ENCODE results near the gene PRKAG1. TPM values are rescaled to one million over a fixed set of nuclear protein-coding genes. Genes with fewer than 3 reads are reported as not detected.

PRKAG1 gene
- total RNA-seq, 3 donors from 2014 or later: 68.1 to 70.6 (median 68.4) TPM

- peak overlapping the region; percentile 16 for H3K4me3 Mint-ChIP-seq
These were observed 49.3 kb downstream of the PRKAG1 start for GRCh38 chr12:48969160-48969771.

GRCh38 chr12:48968467-48968866, 50.1 kb downstream of the PRKAG1 start:
- H3K27me3 Mint-ChIP-seq (ENCODE audit: low read depth): peaks cover 34% of the 10 kb centered on the region

More at GRCh38 chr12:48969160-48969771, 49.3 kb downstream of the PRKAG1 start:
- H3K9me3 Mint-ChIP-seq: no peaks in the 10 kb centered on the region
- H3K27me3 Mint-ChIP-seq (ENCODE audit: low read depth): peaks cover 41% of the 10 kb centered on the region
- DNase-seq (no peak), ATAC-seq (no peak)
- no peaks in the 10 kb centered on the region for H3K36me3 Mint-ChIP-seq (ENCODE audit: insufficient read depth)
- peaks cover 35% of the 10 kb centered on the region for H3K4me1 Mint-ChIP-seq (ENCODE audit: low read depth)

GRCh38 chr12:48967991-48968390, 50.6 kb downstream of the PRKAG1 start:
- peaks cover 29% of the 10 kb centered on the region for H3K27me3 Mint-ChIP-seq (ENCODE audit: low read depth)
- H3K9me3 Mint-ChIP-seq: no peaks in the 10 kb centered on the region

More at GRCh38 chr12:48968467-48968866, 50.1 kb downstream of the PRKAG1 start:
- DNase-seq (no peak), ATAC-seq (no peak)
- no peaks in the 10 kb centered on the region for H3K9me3 Mint-ChIP-seq
- no peaks in the 10 kb centered on the region for H3K36me3 Mint-ChIP-seq (ENCODE audit: insufficient read depth)
- no peak overlapping the region for H3K4me3 Mint-ChIP-seq
- peaks cover 35% of the 10 kb centered on the region for H3K4me1 Mint-ChIP-seq (ENCODE audit: low read depth)

GRCh38 chr12:48966177-48966895, 52.2 kb downstream of the PRKAG1 start:
- Mint-ChIP-seq H3K4me1 (ENCODE audit: low read depth) (peaks cover 24% of the 10 kb centered on the region), H3K9me3 (no peaks in the 10 kb centered on the region), H3K36me3 (ENCODE audit: insufficient read depth) (no peaks in the 10 kb centered on the region), H3K27me3 (ENCODE audit: low read depth) (peaks cover 17% of the 10 kb centered on the region), H3K4me3 (no peak overlapping the region)
- ATAC-seq (no peak), DNase-seq (no peak)

More at GRCh38 chr12:48967991-48968390, 50.6 kb downstream of the PRKAG1 start:
- Mint-ChIP-seq H3K36me3 (ENCODE audit: insufficient read depth) (no peaks in the 10 kb centered on the region), H3K4me3 (no peak overlapping the region), H3K4me1 (ENCODE audit: low read depth) (peaks cover 35% of the 10 kb centered on the region)
- ATAC-seq: no peak
- no peak for DNase-seq

- no peak for DNase-seq
- Mint-ChIP-seq H3K4me1 (ENCODE audit: low read depth) (peaks cover 14% of the 10 kb centered on the region), H3K36me3 (ENCODE audit: insufficient read depth) (no peaks in the 10 kb centered on the region), H3K4me3 (no peak overlapping the region), H3K9me3 (no peaks in the 10 kb centered on the region), H3K27me3 (ENCODE audit: low read depth) (peaks cover 7% of the 10 kb centered on the region)
- peak in 1 of 2 donors; percentile 36 for ATAC-seq
These were observed 53.2 kb downstream of the PRKAG1 start for GRCh38 chr12:48965298-48965838.

- Mint-ChIP-seq H3K4me1 (ENCODE audit: low read depth) (peaks cover 6% of the 10 kb centered on the region), H3K9me3 (no peaks in the 10 kb centered on the region), H3K4me3 (no peak overlapping the region), H3K36me3 (ENCODE audit: insufficient read depth) (no peaks in the 10 kb centered on the region), H3K27me3 (ENCODE audit: low read depth) (no peaks in the 10 kb centered on the region)
- DNase-seq (no peak), ATAC-seq (no peak)
These were observed 56.8 kb downstream of the PRKAG1 start for GRCh38 chr12:48961801-48962200.

- Mint-ChIP-seq H3K36me3 (ENCODE audit: insufficient read depth) (no peaks in the 10 kb centered on the region), H3K4me1 (ENCODE audit: low read depth) (peaks cover 11% of the 10 kb centered on the region), H3K9me3 (no peaks in the 10 kb centered on the region), H3K4me3 (no peak overlapping the region), H3K27me3 (ENCODE audit: low read depth) (no peaks in the 10 kb centered on the region)
- no peak for ATAC-seq
- no peak for DNase-seq
These were observed 57.2 kb downstream of the PRKAG1 start for GRCh38 chr12:48961331-48961730.

GRCh38 chr12:48960834-48961233, 57.7 kb downstream of the PRKAG1 start:
- peaks cover 16% of the 10 kb centered on the region for H3K4me1 Mint-ChIP-seq (ENCODE audit: low read depth)
- ATAC-seq: no peak
- no peaks in the 10 kb centered on the region for H3K27me3 Mint-ChIP-seq (ENCODE audit: low read depth)
- H3K4me3 Mint-ChIP-seq: no peak overlapping the region
- H3K36me3 Mint-ChIP-seq (ENCODE audit: insufficient read depth): no peaks in the 10 kb centered on the region
- H3K9me3 Mint-ChIP-seq: no peaks in the 10 kb centered on the region
- DNase-seq: no peak

- H3K4me1 Mint-ChIP-seq (ENCODE audit: low read depth): peaks cover 35% of the 10 kb centered on the region
- H3K27me3 Mint-ChIP-seq (ENCODE audit: low read depth): no peaks in the 10 kb centered on the region
- peak overlapping the region; percentile 96 for H3K4me3 Mint-ChIP-seq
- no peak for DNase-seq
- no peak for ATAC-seq
- H3K36me3 Mint-ChIP-seq (ENCODE audit: insufficient read depth): peaks cover 3% of the 10 kb centered on the region
- H3K9me3 Mint-ChIP-seq: no peaks in the 10 kb centered on the region
These were observed 60.6 kb downstream of the PRKAG1 start for GRCh38 chr12:48958049-48958388.

GRCh38 chr12:48957141-48958048, 61.2 kb downstream of the PRKAG1 start, which contains the start of gene ARF3:
TSS of gene ARF3 (minus strand) at chr12:48957487. CDS start at chr12:48941095, 16,392 bp downstream.
- H3K36me3 Mint-ChIP-seq (ENCODE audit: insufficient read depth): peaks cover 6% of the 10 kb centered on the region
- H3K4me3 Mint-ChIP-seq: peak within 1 kb of the TSS; percentile 96
- H3K4me1 Mint-ChIP-seq (ENCODE audit: low read depth): peaks cover 41% of the 10 kb centered on the region
- peak; percentile 98 to 99 for ATAC-seq
- no peaks in the 10 kb centered on the region for H3K9me3 Mint-ChIP-seq
- peak; percentile 92 for DNase-seq
- no peaks in the 10 kb centered on the region for H3K27me3 Mint-ChIP-seq (ENCODE audit: low read depth)

GRCh38 chr12:48956279-48957140, 62.1 kb downstream of the PRKAG1 start:
- H3K4me1 Mint-ChIP-seq (ENCODE audit: low read depth): peaks cover 44% of the 10 kb centered on the region
- peak; percentile 38 for ATAC-seq

GRCh38 chr12:48954841-48955501, 63.6 kb downstream of the PRKAG1 start:
- DNase-seq (no peak), ATAC-seq (no peak)
- H3K4me3 Mint-ChIP-seq: peak overlapping the region; percentile 96
- H3K4me1 Mint-ChIP-seq (ENCODE audit: low read depth): peaks cover 47% of the 10 kb centered on the region
- no peaks in the 10 kb centered on the region for H3K27me3 Mint-ChIP-seq (ENCODE audit: low read depth)
- H3K36me3 Mint-ChIP-seq (ENCODE audit: insufficient read depth): peaks cover 9% of the 10 kb centered on the region
- no peaks in the 10 kb centered on the region for H3K9me3 Mint-ChIP-seq

More at GRCh38 chr12:48956279-48957140, 62.1 kb downstream of the PRKAG1 start:
- Mint-ChIP-seq H3K4me3 (peak overlapping the region; percentile 96), H3K27me3 (ENCODE audit: low read depth) (no peaks in the 10 kb centered on the region), H3K36me3 (ENCODE audit: insufficient read depth) (peaks cover 9% of the 10 kb centered on the region), H3K9me3 (no peaks in the 10 kb centered on the region)
- DNase-seq: no peak

- H3K4me3 Mint-ChIP-seq: no peak overlapping the region
- H3K9me3 Mint-ChIP-seq: no peaks in the 10 kb centered on the region
- ATAC-seq (no peak), DNase-seq (no peak)
- peaks cover 47% of the 10 kb centered on the region for H3K4me1 Mint-ChIP-seq (ENCODE audit: low read depth)
- H3K27me3 Mint-ChIP-seq (ENCODE audit: low read depth): no peaks in the 10 kb centered on the region
- peaks cover 13% of the 10 kb centered on the region for H3K36me3 Mint-ChIP-seq (ENCODE audit: insufficient read depth)
These were observed 64.5 kb downstream of the PRKAG1 start for GRCh38 chr12:48954061-48954460.

Data from activated T-cell treated with anti-CD3 and anti-CD28 coated beads, Interleukin-2, amount 50 U/mL, for 4 hours (primary cell).